ENCODE results near the gene INO80.
"Not testable (repeated sequence)": the region's sequence is repeated elsewhere in the genome, so short reads cannot be mapped to it uniquely, and the experiment has no call there.

Gene INO80

GRCh38 chr15:40957041-40957555, 159.0 kb downstream of the INO80 start:
- TF ChIP-seq CTCF (IDR thresholded peaks at IDR 0.05) = no peak
- Histone ChIP-seq H3K27ac (peak overlapping the region; percentile 48 to 50), H3K4me3 (no peak overlapping the region)
- no peak for DNase-seq (ENCODE audit: low spot score)

GRCh38 chr15:40956541-40956982, 159.5 kb downstream of the INO80 start:
- H3K4me3 ChIP-seq = no peak overlapping the region
- H3K27ac ChIP-seq = peak overlapping the region; percentile 48 to 50
- TF ChIP-seq CTCF (IDR thresholded peaks at IDR 0.05) = no peak
- no peak for DNase-seq (ENCODE audit: low spot score)

GRCh38 chr15:40955930-40956540, 160.0 kb downstream of the INO80 start:
- Histone ChIP-seq H3K4me3 (no peak overlapping the region), H3K27ac (peak overlapping the region in 1 of 2 donors; percentile 50)
- DNase-seq (ENCODE audit: low spot score) = no peak
- TF ChIP-seq CTCF (IDR thresholded peaks at IDR 0.05) = no peak

- no peak overlapping the region for H3K4me3 ChIP-seq
- peak overlapping the region in 1 of 2 donors; percentile 26 for H3K27ac ChIP-seq
Observed at GRCh38 chr15:40955141-40955903, 160.8 kb downstream of the INO80 start.

GRCh38 chr15:40954158-40954848, 161.8 kb downstream of the INO80 start:
- H3K27ac ChIP-seq; DNase-seq (ENCODE audit: low spot score): not testable (repeated sequence)
- peak overlapping the region; percentile 80 for H3K4me3 ChIP-seq

More at GRCh38 chr15:40955141-40955903, 160.8 kb downstream of the INO80 start:
- no peak for DNase-seq (ENCODE audit: low spot score)
- TF ChIP-seq CTCF (IDR thresholded peaks at IDR 0.05) = no peak

- DNase-seq (ENCODE audit: low spot score) = no peak
- Histone ChIP-seq H3K27ac (peak overlapping the region; percentile 58 to 86), H3K4me3 (peak overlapping the region; percentile 80)
- no peak for TF ChIP-seq CTCF (IDR thresholded peaks at IDR 0.05)
Observed at GRCh38 chr15:40953713-40954074, 162.4 kb downstream of the INO80 start.
